GM18519 (cell line): Measurements from ENCODE around the gene CTNNA1.

ENCODE experiments used
- ATAC-seq: cut with Tn5 transposase; IDR thresholded peaks from one replicate; pipeline ENCODE4 v1.9.1; 2021; ENCODE audit warnings: mild to moderate bottlenecking, moderate library complexity; ENCODE audit not compliant: unreplicated experiment, low FRiP score

Gene CTNNA1

GRCh38 chr5:138843316-138844124 is 90.3 kb downstream of the CTNNA1 start:
- ATAC-seq: no peak

- no peak for ATAC-seq
Measured at GRCh38 chr5:138844125-138844461, 90.9 kb downstream of the CTNNA1 start.

- ATAC-seq: no peak
Measured at GRCh38 chr5:138844812-138845513, 91.7 kb downstream of the CTNNA1 start.

- no peak for ATAC-seq
Measured at GRCh38 chr5:138849439-138849838, 96.2 kb downstream of the CTNNA1 start.

GRCh38 chr5:138849882-138850281 is 96.7 kb downstream of the CTNNA1 start:
- no peak for ATAC-seq

- no peak for ATAC-seq
Measured at GRCh38 chr5:138850865-138851435, 97.7 kb downstream of the CTNNA1 start.

- no peak for ATAC-seq
Measured at GRCh38 chr5:138853132-138853531, 99.9 kb downstream of the CTNNA1 start.

- ATAC-seq: no peak
Measured at GRCh38 chr5:138867011-138867410, 113.8 kb downstream of the CTNNA1 start.

- no peak for ATAC-seq
Measured at GRCh38 chr5:138869038-138869437, 115.8 kb downstream of the CTNNA1 start.

- no peak for ATAC-seq
Measured at GRCh38 chr5:138869763-138870500, 116.7 kb downstream of the CTNNA1 start.

GRCh38 chr5:138870611-138871010 is 117.4 kb downstream of the CTNNA1 start:
- ATAC-seq: no peak

- no peak for ATAC-seq
Measured at GRCh38 chr5:138872841-138873465, 119.7 kb downstream of the CTNNA1 start.

GRCh38 chr5:138873466-138874221 is 120.4 kb downstream of the CTNNA1 start:
- ATAC-seq: no peak

GRCh38 chr5:138874241-138874640 is 121.0 kb downstream of the CTNNA1 start:
- ATAC-seq: no peak

- ATAC-seq: no peak
Measured at GRCh38 chr5:138874771-138875551, 121.7 kb downstream of the CTNNA1 start, which contains the start of gene LRRTM2. TSS of gene LRRTM2 (minus strand) at chr5:138875335. CDS start at chr5:138874911, 424 bp downstream.

- no peak for ATAC-seq
Measured at GRCh38 chr5:138875552-138875875, 122.3 kb downstream of the CTNNA1 start.

- no peak for ATAC-seq
Measured at GRCh38 chr5:138875946-138876345, 122.7 kb downstream of the CTNNA1 start.

GRCh38 chr5:138876811-138877210 is 123.6 kb downstream of the CTNNA1 start:
- ATAC-seq: no peak
